DLD1 (cell line): Measurements from ENCODE around the gene CAMSAP2.

ENCODE experiments used
- in situ Hi-C: cut with HindIII; loops from 2 replicates; pipeline ENCODE4 v1.10.0; 2017; ENCODE audit warnings: low sequenced_read_pairs

CAMSAP2 gene

GRCh38 chr1:200874694-200875093, 136.0 kb downstream of the CAMSAP2 start:
- in situ Hi-C loops = no loop called here

- in situ Hi-C loops = no loop called here
Observed at GRCh38 chr1:200875416-200875815, 136.7 kb downstream of the CAMSAP2 start.

- in situ Hi-C loops = no loop called here
Observed at GRCh38 chr1:200877010-200877409, 138.3 kb downstream of the CAMSAP2 start.

- in situ Hi-C loops = no loop called here
Observed at GRCh38 chr1:200877839-200878551, 139.3 kb downstream of the CAMSAP2 start.

- in situ Hi-C loops = no loop called here
Observed at GRCh38 chr1:200880212-200880611, 141.5 kb downstream of the CAMSAP2 start.

GRCh38 chr1:200883118-200883517, 144.4 kb downstream of the CAMSAP2 start:
- in situ Hi-C loops = no loop called here

GRCh38 chr1:200885623-200886402, 147.1 kb downstream of the CAMSAP2 start:
- in situ Hi-C loops = no loop called here

GRCh38 chr1:200886594-200886993, 147.9 kb downstream of the CAMSAP2 start:
- in situ Hi-C loops = no loop called here

GRCh38 chr1:200887036-200887435, 148.3 kb downstream of the CAMSAP2 start:
- in situ Hi-C loops = no loop called here

- in situ Hi-C loops = no loop called here
Observed at GRCh38 chr1:200887772-200888348, 149.2 kb downstream of the CAMSAP2 start.

- in situ Hi-C loops = no loop called here
Observed at GRCh38 chr1:200888349-200888838, 149.7 kb downstream of the CAMSAP2 start.

- in situ Hi-C loops = no loop called here
Observed at GRCh38 chr1:200889571-200889970, 150.9 kb downstream of the CAMSAP2 start.

GRCh38 chr1:200890027-200890426, 151.3 kb downstream of the CAMSAP2 start:
- in situ Hi-C loops = no loop called here

GRCh38 chr1:200890818-200891773, 152.4 kb downstream of the CAMSAP2 start:
- in situ Hi-C loops = no loop called here

- in situ Hi-C loops = no loop called here
Observed at GRCh38 chr1:200891774-200892157, 153.1 kb downstream of the CAMSAP2 start.

GRCh38 chr1:200892546-200892945, 153.9 kb downstream of the CAMSAP2 start:
- in situ Hi-C loops = no loop called here

GRCh38 chr1:200892958-200893357, 154.3 kb downstream of the CAMSAP2 start:
- in situ Hi-C loops = no loop called here

GRCh38 chr1:200893411-200893901, 154.8 kb downstream of the CAMSAP2 start:
- in situ Hi-C loops = no loop called here

- in situ Hi-C loops = no loop called here
Observed at GRCh38 chr1:200894712-200895442, 156.2 kb downstream of the CAMSAP2 start, which contains the start of gene INAVA. Gene INAVA, plus strand, starts transcription at chr1:200894900. Its CDS starts 3,501 bp downstream, at chr1:200898401.

- in situ Hi-C loops = no loop called here
Observed at GRCh38 chr1:200895443-200895789, 156.7 kb downstream of the CAMSAP2 start.
